Caco-2 (cell line): ENCODE data around the gene BANF2. TPM values are rescaled to one million over a fixed set of nuclear protein-coding genes. Genes with fewer than 3 reads are reported as not detected.

Source experiments
- BruUV-seq: library from RNA; stranded (reverse); fragments of 400-500 nt; replicated peaks from 2 replicates; lab custom pipeline; 2021; lab: Mats Ljungman, UMichigan
- CTCF ChIA-PET: fragments of 300-600 bp; sonication (Branson Sonifier 250); formaldehyde crosslinking; loops from one replicate; lab custom pipeline; 2022; ENCODE audit warnings: antibody characterized with exemption; lab: Charles Lee
- POLR2A ChIA-PET: fragments of 300-600 bp; sonication (Branson Sonifier 250); formaldehyde crosslinking; loops from one replicate; lab custom pipeline; 2022; ENCODE audit warnings: antibody characterized with exemption; lab: Charles Lee
- DNase-seq, 2 experiments: peaks; one replicate each; pipeline versions ENCODE4 v3.0.0 to v3.0.0-alpha.2; 2020 to 2022
- H3K27me3 ChIP-seq: replicated peaks from 2 replicates; pipeline ENCODE4 v1.6.0; 2011; ENCODE audit warnings: low read length; ENCODE audit not compliant: control insufficient read depth, insufficient read depth
- H3K36me3 ChIP-seq: 2 replicates; pipeline ENCODE4 v1.5.1; 2011; ENCODE audit warnings: low read length; ENCODE audit not compliant: control insufficient read depth, insufficient read depth
- H3K4me1 ChIP-seq: fragments of 250-450 bp; sonication (Bioruptor Pico); 2 replicates; pipeline ENCODE4 v1.5.1; 2020; ENCODE audit warnings: mild to moderate bottlenecking
- H3K4me3 ChIP-seq: 2 replicates; pipeline ENCODE4 v1.5.1; 2011; ENCODE audit warnings: low read depth, mild to moderate bottlenecking, control low read depth, low read length
- H3K9me3 ChIP-seq: fragments of 250-450 bp; sonication (Bioruptor Pico); 2 replicates; pipeline ENCODE4 v1.5.1; 2020; ENCODE audit warnings: mild to moderate bottlenecking, moderate library complexity
- H3K27ac Mint-ChIP-seq: one replicate; pipeline ENCODE4 v1.8.0; 2022; ENCODE audit warnings: mixed read lengths; ENCODE audit not compliant: unreplicated experiment
- H3K27me3 Mint-ChIP-seq: one replicate; pipeline ENCODE4 v1.8.0; 2022; ENCODE audit warnings: mixed read lengths; ENCODE audit not compliant: insufficient read depth, unreplicated experiment
- H3K36me3 Mint-ChIP-seq: one replicate; pipeline ENCODE4 v1.8.0; 2022; ENCODE audit warnings: mild to moderate bottlenecking, mixed read lengths; ENCODE audit not compliant: insufficient read depth, unreplicated experiment
- H3K4me1 Mint-ChIP-seq: one replicate; pipeline ENCODE4 v1.8.0; 2022; ENCODE audit warnings: low read depth, mixed read lengths; ENCODE audit not compliant: unreplicated experiment
- H3K4me3 Mint-ChIP-seq: one replicate; pipeline ENCODE4 v1.8.0; 2022; ENCODE audit warnings: mild to moderate bottlenecking, moderate library complexity, mixed read lengths; ENCODE audit not compliant: unreplicated experiment
- H3K9me3 Mint-ChIP-seq: one replicate; pipeline ENCODE4 v1.8.0; 2022; ENCODE audit warnings: mixed read lengths; ENCODE audit not compliant: unreplicated experiment
- CTCF ChIP-seq, 2 experiments: fragments of 200-600 bp in 1 of 2; IDR thresholded peaks; 1 replicate in 1 of 2; 2 replicates in 1 of 2; pipeline versions ENCODE4 v1.5.1 to v1.8.0; 2011 to 2022; ENCODE audit warnings: antibody characterized with exemption in 1 of 2, control low read depth in 1 of 2, inconsistent platforms in 1 of 2, low read depth in 1 of 2, low read length in 1 of 2, mild to moderate bottlenecking in 1 of 2, moderate library complexity in 1 of 2; ENCODE audit not compliant: insufficient read depth in 1 of 2, severe bottlenecking in 1 of 2, unreplicated experiment in 1 of 2
- intact Hi-C: fragments of 100-400 bp; cut with micrococcal nuclease; formaldehyde crosslinking; loops from one replicate; pipeline ENCODE4 v1.10.0; 2022; ENCODE audit not compliant: unreplicated experiment
- total RNA-seq: library from RNA; stranded (reverse); gene quantifications from 2 replicates; pipeline ENCODE4 v1.2.3, GENCODE V29; 2022

The BANF2 gene
- total RNA-seq, 1 experiment from 2014 or later: 2.1 TPM

- no peaks in the 10 kb centered on the region for H3K9me3 ChIP-seq
- Mint-ChIP-seq H3K36me3 (peaks cover 99% of the 10 kb centered on the region), H3K4me1 (peaks cover 53% of the 10 kb centered on the region), H3K27ac (peak overlapping the region; percentile 80), H3K27me3 (no peaks in the 10 kb centered on the region), H3K4me3 (no peak overlapping the region), H3K9me3 (no peaks in the 10 kb centered on the region)
- no peaks in the 10 kb centered on the region for H3K27me3 ChIP-seq
- ChIA-PET POLR2A (interaction anchor here (0.7 kb wide), 1 partner anchor 41 kb away, joined by 3 read pairs; no protein-coding TSS in a partner anchor), CTCF (interaction anchor here (0.6 to 1.2 kb wide), 2 partner anchors 20 to 264 kb away, joined by 3 read pairs; no protein-coding TSS in a partner anchor)
- peaks cover 21% of the 10 kb centered on the region for H3K36me3 ChIP-seq
- DNase-seq: no peak
- no TSS peak for BruUV-seq
- no peak for TF ChIP-seq CTCF (IDR thresholded peaks at IDR 0.05; ENCODE audit: insufficient read depth in 1 of 2, low read depth in 1 of 2, low read length in 1 of 2, severe bottlenecking in 1 of 2, unreplicated experiment in 1 of 2)
- H3K4me1 ChIP-seq: peaks cover 42% of the 10 kb centered on the region
- H3K4me3 ChIP-seq: no peak overlapping the region
- intact Hi-C loops: no loop called here
Observed at GRCh38 chr20:17674722-17675518, 24.8 kb upstream of the BANF2 start.

GRCh38 chr20:17675519-17676377 is 24.0 kb upstream of the BANF2 start:
- H3K36me3 ChIP-seq: peaks cover 21% of the 10 kb centered on the region
- H3K4me1 ChIP-seq: peaks cover 46% of the 10 kb centered on the region
- Mint-ChIP-seq H3K9me3 (no peaks in the 10 kb centered on the region), H3K36me3 (peaks cover 100% of the 10 kb centered on the region), H3K27ac (peak overlapping the region; percentile 80), H3K4me1 (peaks cover 51% of the 10 kb centered on the region), H3K4me3 (peak overlapping the region; percentile 9), H3K27me3 (no peaks in the 10 kb centered on the region)
- no peak for DNase-seq
- H3K9me3 ChIP-seq: no peaks in the 10 kb centered on the region
- H3K27me3 ChIP-seq: no peaks in the 10 kb centered on the region
- ChIA-PET POLR2A (interaction anchor here (0.7 kb wide), 1 partner anchor 40 kb away, joined by 3 read pairs; no protein-coding TSS in a partner anchor), CTCF (interaction anchor here (0.6 to 1.2 kb wide), 2 partner anchors 21 to 263 kb away, joined by 3 read pairs; no protein-coding TSS in a partner anchor)
- BruUV-seq: no TSS peak
- no peak for TF ChIP-seq CTCF (IDR thresholded peaks at IDR 0.05; ENCODE audit: insufficient read depth in 1 of 2, low read depth in 1 of 2, low read length in 1 of 2, severe bottlenecking in 1 of 2, unreplicated experiment in 1 of 2)
- intact Hi-C loops: no loop called here
- no peak overlapping the region for H3K4me3 ChIP-seq

- CTCF ChIA-PET: no interaction called here
- H3K4me3 Mint-ChIP-seq: peak overlapping the region; percentile 9
- H3K27me3 Mint-ChIP-seq: no peaks in the 10 kb centered on the region
- Histone ChIP-seq H3K36me3 (peaks cover 19% of the 10 kb centered on the region), H3K4me3 (no peak overlapping the region), H3K4me1 (peaks cover 46% of the 10 kb centered on the region), H3K27me3 (no peaks in the 10 kb centered on the region), H3K9me3 (no peaks in the 10 kb centered on the region)
- POLR2A ChIA-PET: no interaction called here
- H3K4me1 Mint-ChIP-seq: peaks cover 45% of the 10 kb centered on the region
- BruUV-seq: no TSS peak
- H3K36me3 Mint-ChIP-seq: peaks cover 96% of the 10 kb centered on the region
- DNase-seq: no peak
- H3K9me3 Mint-ChIP-seq: no peaks in the 10 kb centered on the region
- intact Hi-C loops: no loop called here
- no peak for TF ChIP-seq CTCF (IDR thresholded peaks at IDR 0.05; ENCODE audit: insufficient read depth in 1 of 2, low read depth in 1 of 2, low read length in 1 of 2, severe bottlenecking in 1 of 2, unreplicated experiment in 1 of 2)
- H3K27ac Mint-ChIP-seq: peak overlapping the region; percentile 80
Observed at GRCh38 chr20:17676378-17676759, 23.4 kb upstream of the BANF2 start.
